HL-60/S4 (cell line): ENCODE measurements around the gene GIPC3.

Experiments
- in situ Hi-C: fragments of 300-500 bp; cut with MboI; formaldehyde crosslinking; loops from 2 replicates; pipeline ENCODE4 v1.14.3; 2022; ENCODE audit warnings: low sequenced_read_pairs

Gene GIPC3

DNA sequence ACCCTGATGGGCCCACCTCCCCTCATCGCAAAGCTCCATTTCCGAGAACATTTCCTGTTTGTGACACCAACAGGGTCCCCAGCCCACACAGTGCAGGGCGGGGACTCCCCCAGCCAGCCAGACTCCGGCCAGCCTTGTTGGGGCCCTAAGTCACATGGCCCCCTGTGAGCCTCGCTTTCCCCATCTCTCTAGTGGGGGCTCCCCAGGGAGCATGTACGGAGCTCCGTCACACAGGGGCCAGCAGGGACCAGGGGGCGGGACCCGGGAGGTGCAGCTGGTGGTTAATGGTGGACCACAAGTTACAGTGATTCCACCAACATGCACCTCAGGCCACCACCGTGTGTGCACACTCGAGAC, 19.7 kb downstream of the GIPC3 start:
- in situ Hi-C loops, result no loop called here

DNA sequence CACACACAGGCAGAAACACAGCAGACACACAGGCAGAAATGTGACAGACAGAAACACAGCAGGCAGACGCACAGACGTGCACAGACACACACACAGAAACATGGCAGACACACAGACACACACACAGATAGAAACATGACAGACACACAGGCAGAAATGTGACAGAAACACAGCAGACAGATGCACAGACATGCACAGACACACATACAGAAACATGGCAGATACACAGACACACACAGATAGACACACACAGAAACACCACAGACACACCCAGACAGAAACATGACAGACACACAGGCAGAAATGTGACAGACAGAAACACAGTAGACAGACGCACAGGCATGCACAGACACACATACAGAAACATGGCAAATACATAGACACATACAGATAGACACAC, 20.1 kb downstream of the GIPC3 start:
- in situ Hi-C loops, result no loop called here

- in situ Hi-C loops, result no loop called here
Measured at GRCh38 chr19:3605770-3606169, 20.5 kb downstream of the GIPC3 start.

DNA sequence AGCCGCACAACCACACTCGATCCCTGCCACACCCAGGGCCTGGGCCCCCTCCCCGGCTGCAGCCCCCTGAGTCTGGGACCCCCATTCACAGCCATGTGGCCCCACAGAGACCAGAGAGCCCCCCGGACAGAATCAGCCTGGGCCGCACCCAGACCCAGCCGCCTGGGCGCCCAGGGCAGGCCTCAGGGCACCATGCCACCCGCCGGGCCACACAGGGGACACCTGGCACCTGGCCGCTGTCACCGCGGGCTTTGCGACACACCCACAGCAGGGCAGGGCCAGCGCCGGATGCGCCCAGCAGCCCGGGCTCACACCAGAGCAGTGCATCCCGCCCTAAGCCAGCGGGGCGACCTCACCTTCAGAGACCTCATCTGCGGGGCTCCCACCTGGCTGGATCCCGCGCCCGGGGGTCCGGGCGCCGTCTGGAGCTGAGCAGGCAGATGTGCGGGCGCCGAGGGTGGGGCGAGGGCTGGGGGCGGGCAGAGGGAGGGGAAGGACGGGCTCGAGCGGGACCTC, 21.0 kb downstream of the GIPC3 start:
- in situ Hi-C loops, result no loop called here

DNA sequence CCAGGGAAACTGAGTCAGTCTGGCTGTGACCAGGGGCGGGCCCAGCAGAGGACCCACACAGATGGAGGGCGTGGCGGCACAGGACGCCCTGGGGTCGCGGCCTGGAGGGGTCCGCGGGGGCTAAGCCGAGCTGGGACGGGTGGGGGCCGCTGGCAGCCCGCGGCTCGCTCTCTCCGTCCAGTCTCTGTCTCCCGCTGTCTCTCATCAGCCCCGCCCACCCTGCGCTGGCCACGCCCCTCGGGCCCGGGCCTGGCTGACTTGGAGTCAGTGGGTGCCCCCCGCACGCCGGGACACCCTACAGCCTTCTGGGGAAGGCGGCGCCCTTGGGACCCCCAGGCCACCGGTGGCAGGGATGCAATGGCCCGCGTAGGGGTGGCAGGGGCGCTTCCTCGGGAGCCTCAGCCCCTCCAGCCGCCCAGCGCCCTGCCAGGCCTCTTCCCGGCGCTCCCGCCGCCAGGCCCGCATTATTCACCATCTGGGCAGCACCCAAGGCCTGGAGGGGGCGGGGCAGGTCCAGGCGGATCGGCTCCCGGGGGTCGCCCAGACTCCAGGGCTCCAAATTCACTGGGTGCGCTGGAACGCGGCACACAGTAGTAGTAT, 21.5 kb downstream of the GIPC3 start, which contains the start of gene TBXA2R:
Gene TBXA2R, minus strand, starts transcription at position 186 of the 600 bp plus-strand sequence. CDS start 6,241 bp downstream, outside the sequence.
- in situ Hi-C loops, result no loop called here

- in situ Hi-C loops, result no loop called here
Measured at GRCh38 chr19:3607303-3608078, 22.2 kb downstream of the GIPC3 start.

DNA sequence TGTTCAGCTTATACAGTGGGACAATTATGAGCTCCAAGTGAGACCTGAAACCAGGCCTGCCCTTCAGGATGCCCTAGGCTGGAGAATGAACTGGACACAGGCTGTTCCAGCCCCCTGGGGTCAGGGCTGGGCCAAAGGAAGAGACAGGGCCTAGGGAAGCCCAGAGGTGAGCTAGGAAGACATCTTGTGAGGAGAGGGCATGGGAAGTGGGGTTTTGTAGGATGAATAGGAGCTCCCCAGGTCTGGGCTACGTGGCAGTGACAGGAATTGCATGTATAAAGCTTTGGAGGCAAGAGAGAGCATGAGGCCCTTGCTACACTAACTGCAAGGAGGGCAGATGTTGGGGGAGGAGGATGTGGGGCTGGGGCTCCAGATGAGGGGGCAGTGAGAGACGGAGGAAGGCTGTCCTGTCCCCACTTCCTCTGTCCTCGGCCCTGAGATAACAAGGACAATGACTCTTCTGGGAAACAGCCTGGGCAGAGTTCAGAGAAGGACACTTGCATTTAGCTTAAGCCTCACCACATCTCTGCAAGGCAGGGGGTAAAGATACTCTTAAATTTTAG, 22.9 kb downstream of the GIPC3 start:
- in situ Hi-C loops, result no loop called here

DNA sequence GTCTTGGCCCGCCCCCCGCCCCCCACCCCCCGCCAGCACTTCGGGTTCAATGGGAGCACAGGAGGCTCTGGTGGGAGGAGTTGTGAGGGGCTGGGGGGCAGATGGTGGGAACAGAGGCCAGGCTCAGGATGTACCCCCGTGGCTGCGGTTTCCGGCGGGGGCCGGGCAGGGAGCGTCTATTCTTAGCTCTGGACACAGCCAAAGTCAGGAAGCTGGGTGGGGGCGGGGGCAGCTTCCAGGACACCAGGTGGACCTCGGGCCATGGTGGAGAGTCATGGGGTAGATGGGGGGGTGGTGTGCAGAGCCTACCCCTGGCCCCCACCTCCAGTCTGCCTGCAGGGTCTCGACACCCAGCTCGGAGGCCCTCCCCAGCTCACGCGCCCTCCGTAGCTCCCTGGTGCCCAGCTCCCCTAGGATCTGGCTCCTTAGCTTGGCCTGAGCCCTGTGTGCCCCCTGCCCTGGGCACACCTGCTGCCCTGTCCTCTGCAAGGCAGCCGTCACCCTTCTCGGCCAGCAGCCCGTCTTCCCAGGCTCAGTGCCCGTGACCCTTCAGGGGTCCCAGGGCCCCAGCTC, 23.6 kb downstream of the GIPC3 start:
- in situ Hi-C loops, result no loop called here

- in situ Hi-C loops, result no loop called here
Measured at GRCh38 chr19:3609779-3610719, 24.8 kb downstream of the GIPC3 start.

- in situ Hi-C loops, result no loop called here
Measured at GRCh38 chr19:3610745-3611717, 25.8 kb downstream of the GIPC3 start.

GRCh38 chr19:3611841-3612240, 26.6 kb downstream of the GIPC3 start:
- in situ Hi-C loops, result no loop called here

DNA sequence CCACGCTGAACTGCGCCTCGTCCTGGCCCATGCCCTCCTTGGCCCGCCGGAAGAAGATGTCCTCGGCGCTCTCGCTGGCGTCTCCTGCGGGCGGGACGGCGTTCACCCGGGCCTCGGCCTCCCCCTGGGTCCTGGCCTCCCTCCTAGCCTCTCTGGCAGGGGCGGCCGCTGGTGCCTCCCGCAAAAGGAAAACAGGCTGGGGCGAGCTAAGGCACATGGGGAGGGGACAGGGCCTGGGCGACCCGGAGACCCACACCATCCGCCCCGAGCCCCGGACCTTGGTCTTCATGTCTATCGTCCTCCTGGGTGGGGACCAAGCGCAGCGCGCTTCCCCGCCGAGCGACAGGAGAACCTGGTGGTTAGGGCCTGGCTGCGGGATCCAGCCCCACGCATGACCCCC, 27.1 kb downstream of the GIPC3 start:
- in situ Hi-C loops, result no loop called here

DNA sequence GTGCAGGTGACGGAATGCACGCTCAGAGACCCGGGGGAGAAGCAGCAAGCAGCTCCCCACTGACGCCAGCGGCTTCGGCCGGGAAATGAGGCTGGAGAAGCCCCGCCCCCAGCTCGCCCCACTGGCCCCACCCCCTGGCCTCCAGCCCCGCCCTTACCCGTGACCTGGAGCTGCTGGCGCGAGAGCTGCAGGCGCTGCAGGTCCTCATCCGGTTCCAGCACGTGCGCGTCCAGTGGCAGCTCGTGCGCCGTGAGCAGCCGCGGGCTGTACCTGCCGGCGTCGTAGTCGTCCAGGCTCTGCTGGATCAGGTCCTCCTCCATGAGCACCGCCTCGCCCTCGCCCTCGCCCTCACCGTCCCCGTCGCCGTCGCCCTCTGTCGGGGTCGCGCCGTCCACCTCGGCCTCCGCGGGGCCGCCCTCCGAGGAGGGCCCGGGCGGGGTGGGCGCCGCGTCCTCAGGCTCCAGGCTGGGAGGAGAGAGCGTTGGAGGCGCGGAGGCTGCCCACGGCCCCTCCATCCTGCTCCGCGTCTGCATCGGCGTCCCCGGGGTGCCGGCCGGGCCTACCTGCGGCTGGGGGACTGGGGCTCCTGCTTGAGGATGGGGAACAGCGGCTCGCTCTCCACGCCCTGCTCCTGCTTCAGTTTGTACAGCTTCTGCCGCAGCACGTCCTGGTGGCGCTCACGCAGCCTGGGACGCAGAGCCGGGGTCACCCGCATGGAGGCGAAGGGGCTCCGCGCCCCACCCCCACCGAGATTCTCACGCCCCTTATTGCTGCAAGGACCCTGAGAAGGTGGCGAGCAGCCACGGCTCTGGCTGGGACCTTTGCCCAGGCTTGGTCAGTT, 27.8 kb downstream of the GIPC3 start:
- in situ Hi-C loops, result no loop called here

DNA sequence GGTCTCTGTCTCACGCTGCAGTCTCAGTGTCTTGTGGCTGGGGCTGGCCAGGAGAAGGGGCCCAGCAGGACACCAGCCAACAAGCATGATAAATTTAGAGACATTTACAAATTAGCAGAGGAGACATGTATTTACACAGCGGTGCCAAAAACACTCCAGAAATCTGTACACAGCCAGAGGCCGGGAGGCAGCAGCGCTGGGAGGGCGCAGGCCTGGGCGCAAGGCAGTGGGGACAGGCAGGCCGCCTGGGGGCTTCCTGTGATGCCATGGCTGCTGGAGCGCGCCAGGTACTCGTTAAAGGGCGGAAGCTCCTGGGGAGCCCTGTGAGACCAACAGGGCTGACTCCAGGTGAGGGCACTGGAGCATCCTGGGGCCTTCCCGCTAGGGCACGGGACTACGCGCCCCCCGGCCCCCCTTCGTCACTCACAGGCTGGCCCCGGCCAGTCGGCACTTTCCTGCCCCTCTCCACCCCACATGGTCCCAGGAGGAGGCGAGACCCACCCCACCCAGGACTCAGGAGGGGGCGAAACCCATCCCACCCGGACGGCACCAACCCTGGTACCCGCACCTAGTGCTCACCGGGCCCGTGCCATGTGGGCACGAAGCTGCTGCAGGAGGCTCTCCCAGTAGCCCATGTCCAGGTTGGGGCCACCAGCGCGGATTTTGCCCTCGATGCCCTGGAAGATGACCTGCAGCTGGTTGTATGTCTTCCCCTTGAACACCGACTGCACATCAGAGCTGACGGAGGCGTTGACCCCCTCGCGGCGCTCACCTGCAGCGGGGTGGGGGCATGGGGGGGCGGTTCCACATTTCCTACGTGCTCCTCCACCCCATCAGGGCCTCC, 28.8 kb downstream of the GIPC3 start:
- in situ Hi-C loops, result no loop called here

DNA sequence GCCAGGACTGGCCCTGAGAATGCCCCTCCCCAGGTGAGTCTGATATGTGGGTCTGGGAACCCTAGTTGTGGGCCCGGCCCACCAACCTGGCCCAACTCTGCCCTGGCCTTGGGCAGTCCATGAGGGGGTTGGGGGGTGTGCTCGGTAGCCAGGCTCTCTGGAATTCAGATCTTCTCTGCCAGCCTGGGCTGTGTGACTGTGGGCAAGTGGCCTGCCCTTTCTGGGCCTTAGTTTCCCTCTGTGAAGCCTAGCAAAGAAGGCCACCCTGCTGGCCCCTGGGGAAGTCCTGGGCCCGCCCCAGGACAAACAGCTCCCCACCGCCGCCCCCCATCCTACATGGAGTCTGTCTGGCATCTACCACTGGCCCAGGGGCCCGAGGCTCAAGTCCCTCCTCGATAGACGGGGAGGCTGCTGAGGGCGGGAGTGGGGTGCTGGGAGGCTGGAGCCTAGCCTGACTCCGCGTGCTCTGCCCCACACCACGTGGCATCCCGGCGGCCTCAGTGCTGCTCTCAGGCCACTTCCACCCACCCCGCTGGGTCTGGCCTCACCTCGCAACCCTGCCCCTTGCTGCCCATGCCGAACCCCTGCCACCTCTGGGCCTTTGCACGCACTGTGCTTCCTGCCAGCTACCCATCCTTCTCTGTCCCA, 29.7 kb downstream of the GIPC3 start:
- in situ Hi-C loops, result no loop called here

DNA sequence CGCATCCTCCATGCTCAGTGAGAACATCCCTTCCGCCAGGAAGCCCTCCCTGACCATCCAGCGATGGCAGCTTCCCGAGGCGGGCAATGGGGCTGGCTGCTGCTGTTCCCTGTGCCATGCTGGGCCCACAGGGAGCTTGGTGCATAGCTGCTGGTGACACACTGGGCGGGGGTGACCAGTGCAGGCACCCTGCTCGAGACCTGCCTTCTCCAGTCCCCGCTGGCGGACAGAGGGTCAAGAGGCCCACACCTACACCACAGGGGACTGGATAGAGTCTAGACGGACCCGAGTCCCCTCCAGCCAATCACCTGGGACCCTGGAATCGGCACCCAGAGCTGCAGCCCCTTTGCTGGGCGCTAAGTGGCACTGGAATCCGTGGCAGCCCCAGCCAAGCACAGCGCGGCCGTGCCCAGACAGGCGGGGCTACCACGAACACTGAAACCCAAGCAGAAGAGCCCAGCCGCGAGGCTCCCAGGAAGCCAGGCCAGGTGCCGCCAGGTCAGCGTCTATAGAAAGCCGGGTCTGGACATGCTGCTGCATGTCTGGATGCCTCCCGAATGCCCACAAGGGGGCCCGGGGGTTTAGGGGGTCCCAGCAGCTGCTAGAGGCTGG, 30.4 kb downstream of the GIPC3 start:
- in situ Hi-C loops, result no loop called here

DNA sequence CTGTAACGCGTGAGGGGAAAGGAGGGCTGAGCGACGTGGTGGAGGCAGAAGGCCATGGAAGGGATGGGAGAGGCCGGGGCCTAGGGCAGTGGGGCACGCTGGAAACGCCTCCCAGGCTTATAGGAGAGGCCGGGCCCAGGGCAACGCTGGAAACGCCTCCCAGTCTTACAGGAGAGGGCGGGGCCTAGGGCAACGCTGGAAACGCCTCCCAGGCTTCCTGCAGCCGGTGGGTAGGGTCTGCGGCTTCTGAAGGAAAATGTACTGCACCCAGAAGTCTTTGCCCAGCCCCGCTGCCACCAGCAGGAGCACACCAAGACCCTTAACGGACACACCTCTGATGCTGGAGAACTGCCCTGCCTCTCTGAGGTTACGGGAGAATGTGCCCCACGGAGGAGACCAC, 32.2 kb downstream of the GIPC3 start:
- in situ Hi-C loops, result no loop called here
